HepG2 (cell line): ENCODE results near the gene PDK2. TPM values are rescaled to one million over a fixed set of nuclear protein-coding genes. Genes with fewer than 3 reads are reported as not detected.

Experiments
- CBX2 ChIP-seq, 2 experiments: fragments of 200-600 bp in 1 of 2; sonication (generic); formaldehyde crosslinking in 1 of 2; IDR thresholded peaks; 2 replicates each; pipeline versions ENCODE4 v1.7.0 to v1.8.1; 2018 to 2022; ENCODE audit warnings: low read depth in 2 of 2, low read length in 1 of 2, mild to moderate bottlenecking in 1 of 2, missing genetic modification reagents in 1 of 2
- DNMT1 ChIP-seq: sonication (generic); formaldehyde crosslinking; IDR thresholded peaks from 2 replicates; pipeline ENCODE4 v1.5.1; 2020; ENCODE audit warnings: mild to moderate bottlenecking, missing genetic modification reagents
- EEA1 ChIP-seq: sonication (generic); formaldehyde crosslinking; IDR thresholded peaks from 2 replicates; pipeline ENCODE4 v1.5.1; 2020; ENCODE audit warnings: mild to moderate bottlenecking, missing genetic modification reagents, borderline replicate concordance
- HNRNPL ChIP-seq: fragments of 200-400 bp; formaldehyde crosslinking; IDR thresholded peaks from 2 replicates; pipeline ENCODE4 v1.6.1; 2017; ENCODE audit warnings: mild to moderate bottlenecking, low read depth, low read length
- KDM4B ChIP-seq: sonication (generic); formaldehyde crosslinking; IDR thresholded peaks from 2 replicates; pipeline ENCODE4 v1.4.0; 2020; ENCODE audit warnings: missing genetic modification reagents
- KLF12 ChIP-seq: sonication (generic); formaldehyde crosslinking; IDR thresholded peaks from 2 replicates; pipeline ENCODE4 v1.4.0; 2020; ENCODE audit warnings: missing genetic modification reagents, borderline replicate concordance
- MIER3 ChIP-seq: IDR thresholded peaks from 2 replicates; pipeline ENCODE4 v1.6.1; 2016; ENCODE audit warnings: missing compliant biosample characterization, borderline replicate concordance
- SOX13 ChIP-seq, 3 experiments: fragments of 450-650 bp in 1 of 3; sonication (generic) in 1 of 3; formaldehyde crosslinking in 1 of 3; IDR thresholded peaks in 2 of 3; conservative IDR thresholded peaks in 1 of 3; 2 replicates each; pipeline versions ENCODE4 v1.5.0 to v1.6.1; 2016 to 2020; ENCODE audit warnings: antibody characterized with exemption in 1 of 3, mild to moderate bottlenecking in 1 of 3, missing compliant biosample characterization in 1 of 3, missing genetic modification reagents in 1 of 3, moderate library complexity in 1 of 3
- ZMYM3 ChIP-seq: sonication (generic); formaldehyde crosslinking; IDR thresholded peaks from 2 replicates; pipeline ENCODE4 v1.5.1; 2020; ENCODE audit warnings: mild to moderate bottlenecking, missing genetic modification reagents
- ZNF317 ChIP-seq: sonication (generic); formaldehyde crosslinking; IDR thresholded peaks from 2 replicates; pipeline ENCODE4 v1.5.0; 2020; ENCODE audit warnings: mild to moderate bottlenecking, missing genetic modification reagents
- ZNF432 ChIP-seq: sonication (generic); formaldehyde crosslinking; IDR thresholded peaks from 2 replicates; pipeline ENCODE4 v1.5.0; 2020; ENCODE audit warnings: missing genetic modification reagents, mild to moderate bottlenecking, borderline replicate concordance
- ZNF552 ChIP-seq: sonication (generic); formaldehyde crosslinking; IDR thresholded peaks from 2 replicates; pipeline ENCODE4 v1.9.0; 2022; ENCODE audit warnings: missing genetic modification reagents, mild to moderate bottlenecking, borderline replicate concordance
- ZNF619 ChIP-seq: sonication (generic); formaldehyde crosslinking; IDR thresholded peaks from 2 replicates; pipeline ENCODE4 v1.4.0; 2020; ENCODE audit warnings: mild to moderate bottlenecking, missing genetic modification reagents
- polyA plus RNA-seq, 8 experiments: library from polyadenylated mRNA; depleted of rRNA in 3 of 8; stranded (reverse) in 7 of 8; unstranded in 1 of 8; fragments of >200 nt; fragmentation: Illumina TruSeq in 4 of 8; extraction: Trizol in 4 of 8; gene quantifications; 2 replicates each; pipeline versions ENCODE4 v1.2.1 to v1.2.3, GENCODE V29; 2011 to 2016; ENCODE audit warnings: low read depth in 4 of 8, missing spikeins in 1 of 8, mixed read lengths in 1 of 8; ENCODE audit not compliant: insufficient read depth in 1 of 8
- total RNA-seq, 5 experiments: library from RNA; depleted of rRNA; stranded (reverse); fragments of >200 nt; fragmentation: Illumina TruSeq; extraction: Trizol; gene quantifications; 2 replicates each; pipeline ENCODE4 v1.2.3, GENCODE V29; 2016; ENCODE audit warnings: low read depth in 1 of 5
- TF ChIP-seq, protein P1 (sequence below): sonication (generic); formaldehyde crosslinking; IDR thresholded peaks from 2 replicates; pipeline ENCODE4 v1.4.0; 2020; ENCODE audit warnings: missing genetic modification reagents
- TF ChIP-seq, protein P2 (sequence below): sonication (generic); formaldehyde crosslinking; IDR thresholded peaks from 2 replicates; pipeline ENCODE4 v1.4.0; 2020; ENCODE audit warnings: missing genetic modification reagents, borderline replicate concordance
- TF ChIP-seq, protein P3 (sequence below): sonication (generic); formaldehyde crosslinking; IDR thresholded peaks from 2 replicates; pipeline ENCODE4 v1.9.0; 2021; ENCODE audit warnings: missing genetic modification reagents, borderline replicate concordance

PDK2 gene
- total and polyA plus RNA-seq, 2 of the 13 experiments (the other 11 are each of a cell fraction or from before 2014, with no cell fraction given), result 18.5 to 59.7 TPM

DNA sequence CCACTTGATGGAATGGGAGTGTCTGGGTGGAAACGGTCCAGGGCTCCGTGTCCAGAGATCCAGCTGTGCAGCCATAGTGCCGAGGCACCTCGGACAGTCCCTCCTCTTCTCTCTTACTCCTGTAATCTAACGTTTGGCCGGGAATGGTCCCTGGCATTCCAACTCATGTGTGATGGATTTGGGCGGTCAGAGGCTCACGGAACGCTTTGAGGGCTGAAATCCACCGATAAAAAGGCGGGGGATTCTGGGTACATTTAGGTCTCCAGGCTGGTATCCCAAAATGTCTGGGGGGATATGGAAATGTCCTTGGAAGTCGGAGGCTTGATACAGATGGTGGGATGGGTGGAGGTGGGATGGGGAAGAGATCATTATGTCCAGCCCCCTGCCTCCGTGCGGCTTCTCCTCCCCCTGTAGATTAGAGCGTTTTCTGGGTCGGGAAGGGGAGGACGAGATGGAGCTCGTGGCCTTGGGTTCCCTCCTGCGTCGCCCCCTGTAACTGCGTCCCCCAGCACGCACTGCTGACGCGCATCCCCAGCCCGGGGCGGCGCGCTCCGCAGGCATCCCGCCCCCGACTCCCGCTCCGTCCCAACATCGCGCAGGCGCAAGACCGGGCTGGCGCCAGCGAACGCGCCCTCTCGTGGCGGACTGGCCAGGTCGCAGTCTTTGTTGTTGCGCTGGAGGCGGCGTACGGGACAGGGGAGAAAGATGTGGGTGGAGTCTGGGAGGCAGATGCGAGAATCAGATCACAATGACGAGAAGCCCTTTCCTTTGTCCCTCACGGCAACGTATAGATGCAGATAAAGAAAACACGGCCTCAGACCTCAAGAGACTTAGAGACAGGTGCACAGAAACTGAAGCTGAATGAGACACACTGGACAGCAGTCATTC lies 66.1 kb downstream of the PDK2 start (continued):
- TF ChIP-seq, protein P1, sequence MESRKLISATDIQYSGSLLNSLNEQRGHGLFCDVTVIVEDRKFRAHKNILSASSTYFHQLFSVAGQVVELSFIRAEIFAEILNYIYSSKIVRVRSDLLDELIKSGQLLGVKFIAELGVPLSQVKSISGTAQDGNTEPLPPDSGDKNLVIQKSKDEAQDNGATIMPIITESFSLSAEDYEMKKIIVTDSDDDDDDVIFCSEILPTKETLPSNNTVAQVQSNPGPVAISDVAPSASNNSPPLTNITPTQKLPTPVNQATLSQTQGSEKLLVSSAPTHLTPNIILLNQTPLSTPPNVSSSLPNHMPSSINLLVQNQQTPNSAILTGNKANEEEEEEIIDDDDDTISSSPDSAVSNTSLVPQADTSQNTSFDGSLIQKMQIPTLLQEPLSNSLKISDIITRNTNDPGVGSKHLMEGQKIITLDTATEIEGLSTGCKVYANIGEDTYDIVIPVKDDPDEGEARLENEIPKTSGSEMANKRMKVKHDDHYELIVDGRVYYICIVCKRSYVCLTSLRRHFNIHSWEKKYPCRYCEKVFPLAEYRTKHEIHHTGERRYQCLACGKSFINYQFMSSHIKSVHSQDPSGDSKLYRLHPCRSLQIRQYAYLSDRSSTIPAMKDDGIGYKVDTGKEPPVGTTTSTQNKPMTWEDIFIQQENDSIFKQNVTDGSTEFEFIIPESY, result no peak
- TF ChIP-seq ZNF317 (CRISPR knock-in tag), result 0 out of 2 replicates have a peak, but pooled peaks have one; percentile 7
- TF ChIP-seq HNRNPL, result no peak
- TF ChIP-seq, protein P2, sequence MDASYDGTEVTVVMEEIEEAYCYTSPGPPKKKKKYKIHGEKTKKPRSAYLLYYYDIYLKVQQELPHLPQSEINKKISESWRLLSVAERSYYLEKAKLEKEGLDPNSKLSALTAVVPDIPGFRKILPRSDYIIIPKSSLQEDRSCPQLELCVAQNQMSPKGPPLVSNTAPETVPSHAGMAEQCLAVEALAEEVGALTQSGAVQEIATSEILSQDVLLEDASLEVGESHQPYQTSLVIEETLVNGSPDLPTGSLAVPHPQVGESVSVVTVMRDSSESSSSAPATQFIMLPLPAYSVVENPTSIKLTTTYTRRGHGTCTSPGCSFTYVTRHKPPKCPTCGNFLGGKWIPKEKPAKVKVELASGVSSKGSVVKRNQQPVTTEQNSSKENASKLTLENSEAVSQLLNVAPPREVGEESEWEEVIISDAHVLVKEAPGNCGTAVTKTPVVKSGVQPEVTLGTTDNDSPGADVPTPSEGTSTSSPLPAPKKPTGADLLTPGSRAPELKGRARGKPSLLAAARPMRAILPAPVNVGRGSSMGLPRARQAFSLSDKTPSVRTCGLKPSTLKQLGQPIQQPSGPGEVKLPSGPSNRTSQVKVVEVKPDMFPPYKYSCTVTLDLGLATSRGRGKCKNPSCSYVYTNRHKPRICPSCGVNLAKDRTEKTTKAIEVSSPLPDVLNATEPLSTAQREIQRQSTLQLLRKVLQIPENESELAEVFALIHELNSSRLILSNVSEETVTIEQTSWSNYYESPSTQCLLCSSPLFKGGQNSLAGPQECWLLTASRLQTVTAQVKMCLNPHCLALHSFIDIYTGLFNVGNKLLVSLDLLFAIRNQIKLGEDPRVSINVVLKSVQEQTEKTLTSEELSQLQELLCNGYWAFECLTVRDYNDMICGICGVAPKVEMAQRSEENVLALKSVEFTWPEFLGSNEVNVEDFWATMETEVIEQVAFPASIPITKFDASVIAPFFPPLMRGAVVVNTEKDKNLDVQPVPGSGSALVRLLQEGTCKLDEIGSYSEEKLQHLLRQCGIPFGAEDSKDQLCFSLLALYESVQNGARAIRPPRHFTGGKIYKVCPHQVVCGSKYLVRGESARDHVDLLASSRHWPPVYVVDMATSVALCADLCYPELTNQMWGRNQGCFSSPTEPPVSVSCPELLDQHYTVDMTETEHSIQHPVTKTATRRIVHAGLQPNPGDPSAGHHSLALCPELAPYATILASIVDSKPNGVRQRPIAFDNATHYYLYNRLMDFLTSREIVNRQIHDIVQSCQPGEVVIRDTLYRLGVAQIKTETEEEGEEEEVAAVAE, result no peak
- no peak for TF ChIP-seq EEA1 (CRISPR knock-in tag)
- TF ChIP-seq KDM4B (CRISPR knock-in tag), result peak; percentile 62; the same call in 1 of the 2 replicates
- peak; percentile 81; the same call in 1 of the 2 replicates for TF ChIP-seq DNMT1 (CRISPR knock-in tag)
- no peak for TF ChIP-seq CBX2 (IDR thresholded peaks at IDR 0.05; ENCODE audit: low read depth, low read length)
- no peak for TF ChIP-seq CBX2 (CRISPR knock-in tag; IDR thresholded peaks at IDR 0.05; ENCODE audit: low read depth)
- no peak for TF ChIP-seq SOX13 (IDR thresholded peaks at IDR 0.05)
- TF ChIP-seq SOX13 (CRISPR knock-in tag; conservative IDR thresholded peaks at IDR 0.05 in 1 of 2, IDR thresholded peaks at IDR 0.05 in 1 of 2), result peak in 1 of 2 experiments; percentile 61; a peak in 1 of 4 replicates
- no peak; the same call in 1 of the 2 replicates for TF ChIP-seq ZMYM3 (CRISPR knock-in tag)
- peak; percentile 75; the same call in 1 of the 2 replicates for TF ChIP-seq MIER3 (CRISPR knock-in tag)
- TF ChIP-seq, protein P3, sequence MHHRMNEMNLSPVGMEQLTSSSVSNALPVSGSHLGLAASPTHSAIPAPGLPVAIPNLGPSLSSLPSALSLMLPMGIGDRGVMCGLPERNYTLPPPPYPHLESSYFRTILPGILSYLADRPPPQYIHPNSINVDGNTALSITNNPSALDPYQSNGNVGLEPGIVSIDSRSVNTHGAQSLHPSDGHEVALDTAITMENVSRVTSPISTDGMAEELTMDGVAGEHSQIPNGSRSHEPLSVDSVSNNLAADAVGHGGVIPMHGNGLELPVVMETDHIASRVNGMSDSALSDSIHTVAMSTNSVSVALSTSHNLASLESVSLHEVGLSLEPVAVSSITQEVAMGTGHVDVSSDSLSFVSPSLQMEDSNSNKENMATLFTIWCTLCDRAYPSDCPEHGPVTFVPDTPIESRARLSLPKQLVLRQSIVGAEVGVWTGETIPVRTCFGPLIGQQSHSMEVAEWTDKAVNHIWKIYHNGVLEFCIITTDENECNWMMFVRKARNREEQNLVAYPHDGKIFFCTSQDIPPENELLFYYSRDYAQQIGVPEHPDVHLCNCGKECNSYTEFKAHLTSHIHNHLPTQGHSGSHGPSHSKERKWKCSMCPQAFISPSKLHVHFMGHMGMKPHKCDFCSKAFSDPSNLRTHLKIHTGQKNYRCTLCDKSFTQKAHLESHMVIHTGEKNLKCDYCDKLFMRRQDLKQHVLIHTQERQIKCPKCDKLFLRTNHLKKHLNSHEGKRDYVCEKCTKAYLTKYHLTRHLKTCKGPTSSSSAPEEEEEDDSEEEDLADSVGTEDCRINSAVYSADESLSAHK (CRISPR knock-in tag), result no peak
- no peak for TF ChIP-seq KLF12 (CRISPR knock-in tag)
- TF ChIP-seq ZNF552 (CRISPR knock-in tag), result no peak
- no peak for TF ChIP-seq ZNF432 (CRISPR knock-in tag)
- TF ChIP-seq ZNF619, result peak; percentile 98; the same call in 1 of the 2 replicates
